ENCODE data around the gene MGAT4A. TPM values are rescaled to one million over a fixed set of nuclear protein-coding genes. Genes with fewer than 3 reads are reported as not detected.
"Not testable (repeated sequence)": the region's sequence is repeated elsewhere in the genome, so short reads cannot be mapped to it uniquely, and the experiment has no call there.

The MGAT4A gene
- total and polyA plus RNA-seq, 9 donors, result 3.9 to 14.7 (median 12.6) TPM

DNA sequence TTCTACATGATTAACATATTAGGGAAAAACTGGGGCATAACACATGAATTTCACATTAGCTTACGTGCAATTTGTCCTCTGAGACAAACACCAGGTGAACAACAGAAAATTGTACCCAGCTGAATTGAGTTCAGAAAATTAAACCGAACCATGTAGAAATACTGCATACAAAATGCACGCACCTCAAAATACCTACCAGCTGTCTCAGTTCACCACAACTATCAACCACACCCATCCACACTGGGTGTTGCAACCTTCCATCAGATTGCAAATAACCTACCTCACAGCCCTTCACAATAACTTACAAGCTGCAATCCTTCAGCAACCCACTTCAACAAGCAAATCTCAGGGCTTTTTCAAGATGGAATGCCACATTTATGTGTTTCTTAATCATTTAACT, 66.6 kb downstream of the MGAT4A start:
- intact Hi-C loops (cut with DNase I), result no loop called here
- WGBS, 3 donors, result 91 to 93% (median 92%) methylated on average over 3 of the region's 3 CpGs

DNA sequence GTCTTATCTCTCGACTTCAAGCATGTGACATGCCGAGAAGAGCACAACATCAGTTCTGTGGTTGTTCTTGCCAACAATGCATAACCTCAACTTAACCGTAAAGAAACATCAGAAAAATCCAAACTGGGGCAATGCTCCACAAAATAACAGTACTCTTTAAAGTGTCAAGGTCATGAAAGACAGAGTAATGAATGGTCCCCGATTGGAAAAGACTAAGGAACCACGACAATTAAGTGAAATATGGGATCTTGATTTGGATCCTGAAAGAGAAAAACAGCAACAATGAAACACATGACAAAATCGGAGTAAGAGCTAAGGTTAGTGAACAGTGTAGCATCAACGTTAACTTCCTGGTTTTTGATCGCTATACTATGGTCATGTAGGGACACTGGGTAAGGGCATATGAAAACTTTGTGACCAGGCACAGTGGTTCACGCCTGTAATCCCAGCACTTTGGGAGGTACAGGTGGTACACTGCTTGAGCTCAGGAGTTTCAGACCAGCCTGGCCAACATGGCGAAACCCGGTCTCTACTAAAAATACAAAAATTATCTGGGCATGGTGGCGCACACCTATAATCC, 67.3 kb downstream of the MGAT4A start:
- TF ChIP-seq POLR2A (IDR thresholded peaks at IDR 0.05) (no peak), EP300 (IDR thresholded peaks at IDR 0.05) (no peak)
- TF ChIP-seq, protein P1, sequence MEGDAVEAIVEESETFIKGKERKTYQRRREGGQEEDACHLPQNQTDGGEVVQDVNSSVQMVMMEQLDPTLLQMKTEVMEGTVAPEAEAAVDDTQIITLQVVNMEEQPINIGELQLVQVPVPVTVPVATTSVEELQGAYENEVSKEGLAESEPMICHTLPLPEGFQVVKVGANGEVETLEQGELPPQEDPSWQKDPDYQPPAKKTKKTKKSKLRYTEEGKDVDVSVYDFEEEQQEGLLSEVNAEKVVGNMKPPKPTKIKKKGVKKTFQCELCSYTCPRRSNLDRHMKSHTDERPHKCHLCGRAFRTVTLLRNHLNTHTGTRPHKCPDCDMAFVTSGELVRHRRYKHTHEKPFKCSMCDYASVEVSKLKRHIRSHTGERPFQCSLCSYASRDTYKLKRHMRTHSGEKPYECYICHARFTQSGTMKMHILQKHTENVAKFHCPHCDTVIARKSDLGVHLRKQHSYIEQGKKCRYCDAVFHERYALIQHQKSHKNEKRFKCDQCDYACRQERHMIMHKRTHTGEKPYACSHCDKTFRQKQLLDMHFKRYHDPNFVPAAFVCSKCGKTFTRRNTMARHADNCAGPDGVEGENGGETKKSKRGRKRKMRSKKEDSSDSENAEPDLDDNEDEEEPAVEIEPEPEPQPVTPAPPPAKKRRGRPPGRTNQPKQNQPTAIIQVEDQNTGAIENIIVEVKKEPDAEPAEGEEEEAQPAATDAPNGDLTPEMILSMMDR (IDR thresholded peaks at IDR 0.05), result no peak
- Histone ChIP-seq H3K4me1 (ENCODE audit: insufficient read depth) (no peaks in the 10 kb centered on the region), H3K27ac (no peak overlapping the region), H3K4me3 (no peak overlapping the region), H3K9me3 (no peaks in the 10 kb centered on the region), H3K36me3 (no peaks in the 10 kb centered on the region), H3K27me3 (no peaks in the 10 kb centered on the region)
- no peak for DNase-seq
- 48 to 65% (median 53%) methylated on average over 12 of the region's 12 CpGs for WGBS, 3 donors
- intact Hi-C loops (cut with DNase I), result no loop called here

More for the DNA sequence above, 66.6 kb downstream of the MGAT4A start:
- no peak overlapping the region for H3K4me3 ChIP-seq
- TF ChIP-seq EP300 (IDR thresholded peaks at IDR 0.05) (no peak), POLR2A (IDR thresholded peaks at IDR 0.05) (no peak)
- TF ChIP-seq, protein P1 (IDR thresholded peaks at IDR 0.05), result no peak
- H3K27ac ChIP-seq, result no peak overlapping the region
- H3K9me3 ChIP-seq, result no peaks in the 10 kb centered on the region
- no peaks in the 10 kb centered on the region for H3K36me3 ChIP-seq
- no peak for DNase-seq
- no peaks in the 10 kb centered on the region for H3K27me3 ChIP-seq
- no peaks in the 10 kb centered on the region for H3K4me1 ChIP-seq (ENCODE audit: insufficient read depth)

DNA sequence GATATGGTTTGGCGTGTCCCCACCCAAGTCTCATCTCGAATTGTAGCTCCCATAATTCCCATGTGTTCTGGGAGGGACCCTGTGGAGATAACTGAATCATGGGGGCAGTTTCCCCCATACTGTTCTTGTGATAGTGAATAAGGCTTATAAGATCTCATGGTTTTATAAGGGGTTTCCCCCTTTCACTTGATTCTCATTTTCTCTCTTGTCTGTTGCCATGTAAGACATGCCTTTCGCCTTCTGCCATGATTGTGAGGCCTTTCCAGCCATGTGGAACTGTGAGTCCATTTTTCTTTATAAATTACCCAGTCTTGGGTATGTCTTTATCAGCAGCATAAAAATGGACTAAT, 71.5 kb downstream of the MGAT4A start:
- not testable (repeated sequence) for DNase-seq; H3K4me1 ChIP-seq (ENCODE audit: insufficient read depth); H3K9me3 ChIP-seq; H3K4me3 ChIP-seq; H3K36me3 ChIP-seq; H3K27ac ChIP-seq; H3K27me3 ChIP-seq
- WGBS, 3 donors, result 90 to 99% (median 96%) methylated on average over 3 of the region's 3 CpGs
- intact Hi-C loops (cut with DNase I), result loop anchor here in 1 of 4 donors (5.0 kb wide), 1 partner anchor 173 kb away; no protein-coding TSS in a partner anchor

DNA sequence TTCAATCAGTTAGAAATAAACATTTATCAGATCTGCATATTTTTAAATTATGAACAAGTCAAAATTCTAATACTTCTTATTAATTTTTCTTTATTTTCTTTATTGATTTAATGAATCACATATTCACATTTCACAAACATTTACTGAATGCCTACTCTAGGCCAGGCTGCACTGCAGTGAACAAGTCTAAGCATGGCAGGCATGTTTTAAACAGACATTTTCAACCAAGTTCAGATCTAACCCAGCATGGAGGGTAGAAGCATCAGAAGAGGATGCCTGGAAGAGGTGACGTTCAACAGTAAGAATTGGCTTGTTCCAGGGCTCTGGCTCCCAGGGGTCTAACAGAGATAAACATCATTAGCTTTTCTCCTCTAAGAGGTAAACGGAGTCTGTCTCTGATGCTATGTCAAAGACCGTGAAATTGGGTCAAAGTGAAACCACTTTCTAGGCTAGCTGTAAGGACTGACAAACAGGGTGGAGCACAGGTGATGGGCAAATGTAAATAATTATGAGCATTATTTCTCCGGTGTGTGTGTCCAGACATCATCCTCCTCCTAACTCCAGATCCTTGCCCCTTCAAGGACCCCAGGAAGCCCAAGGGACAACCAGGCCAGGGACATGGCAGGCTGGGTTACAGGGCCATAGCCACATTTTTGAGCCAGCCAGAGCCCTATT, 72.0 kb downstream of the MGAT4A start:
- no peaks in the 10 kb centered on the region for H3K36me3 ChIP-seq
- H3K27ac ChIP-seq, result no peak overlapping the region
- H3K9me3 ChIP-seq, result no peaks in the 10 kb centered on the region
- DNase-seq, result no peak
- WGBS, 3 donors, result 94 to 96% (median 96%) methylated on average over 4 of the region's 4 CpGs
- H3K27me3 ChIP-seq, result no peaks in the 10 kb centered on the region
- intact Hi-C loops (cut with DNase I), result loop anchor here in 1 of 4 donors (5.0 kb wide), 1 partner anchor 173 kb away; no protein-coding TSS in a partner anchor
- H3K4me3 ChIP-seq, result no peak overlapping the region
- TF ChIP-seq EP300 (IDR thresholded peaks at IDR 0.05) (no peak), POLR2A (IDR thresholded peaks at IDR 0.05) (no peak)
- TF ChIP-seq, protein P1 (IDR thresholded peaks at IDR 0.05), result no peak
- H3K4me1 ChIP-seq (ENCODE audit: insufficient read depth), result no peaks in the 10 kb centered on the region

DNA sequence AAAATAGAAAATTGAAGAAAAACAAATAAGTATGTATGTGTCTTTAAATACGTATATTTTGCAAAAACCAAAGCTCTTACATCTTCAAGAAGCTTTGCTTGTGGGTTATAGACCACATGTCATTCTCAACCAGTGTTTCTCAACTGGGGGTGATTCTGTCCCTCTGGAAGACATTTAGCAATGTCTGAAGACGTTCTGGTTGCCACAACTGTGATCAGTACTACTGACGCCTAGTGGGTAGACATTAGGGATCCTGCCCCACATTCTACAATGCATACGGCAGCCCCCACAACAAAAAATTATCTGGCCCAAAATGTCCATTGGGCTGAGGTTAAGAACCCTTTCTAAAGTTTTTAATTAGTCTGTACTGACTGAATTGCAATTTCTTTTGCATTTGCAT, 74.1 kb downstream of the MGAT4A start:
- intact Hi-C loops (cut with DNase I), result loop anchor here in 1 of 4 donors (5.0 kb wide), 1 partner anchor 176 kb away; no protein-coding TSS in a partner anchor
- 80 to 91% (median 89%) methylated on average over 4 of the region's 4 CpGs for WGBS, 3 donors
- DNase-seq, result no peak

More for the DNA sequence above, 74.1 kb downstream of the MGAT4A start:
- no peak overlapping the region for H3K4me3 ChIP-seq
- H3K27me3 ChIP-seq, result no peaks in the 10 kb centered on the region
- no peaks in the 10 kb centered on the region for H3K4me1 ChIP-seq (ENCODE audit: insufficient read depth)
- H3K9me3 ChIP-seq, result no peaks in the 10 kb centered on the region
- H3K27ac ChIP-seq, result no peak overlapping the region
- no peaks in the 10 kb centered on the region for H3K36me3 ChIP-seq
- no peak for TF ChIP-seq POLR2A (IDR thresholded peaks at IDR 0.05)
- no peak for TF ChIP-seq EP300 (IDR thresholded peaks at IDR 0.05)
- TF ChIP-seq, protein P1 (IDR thresholded peaks at IDR 0.05), result no peak
